Ovary (tissue), 3 donors: Measurements from ENCODE around the gene SUGCT.

ENCODE experiments used
- EP300 ChIP-seq: sonication (generic); formaldehyde crosslinking; IDR thresholded peaks from one replicate; pipeline ENCODE4 v1.6.1; 2017; ENCODE audit warnings: antibody characterized with exemption
- POLR2A ChIP-seq: fragments of 450-650 bp; IDR thresholded peaks from one replicate; pipeline ENCODE4 v1.6.1; 2017; ENCODE audit warnings: antibody characterized with exemption, mild to moderate bottlenecking, moderate library complexity
- TF ChIP-seq, protein P1 (sequence below), 3 donors: fragments of 450-650 bp in 2 of 3; fragments of 200-600 bp in 1 of 3; IDR thresholded peaks; one replicate each; pipeline versions ENCODE4 v1.5.1 to v1.8.0; 2016 to 2022; ENCODE audit warnings: antibody characterized with exemption in 3 of 3, mild to moderate bottlenecking in 1 of 3
- donor health status: DM: no; HTN: no; CAD: no.

DNA sequence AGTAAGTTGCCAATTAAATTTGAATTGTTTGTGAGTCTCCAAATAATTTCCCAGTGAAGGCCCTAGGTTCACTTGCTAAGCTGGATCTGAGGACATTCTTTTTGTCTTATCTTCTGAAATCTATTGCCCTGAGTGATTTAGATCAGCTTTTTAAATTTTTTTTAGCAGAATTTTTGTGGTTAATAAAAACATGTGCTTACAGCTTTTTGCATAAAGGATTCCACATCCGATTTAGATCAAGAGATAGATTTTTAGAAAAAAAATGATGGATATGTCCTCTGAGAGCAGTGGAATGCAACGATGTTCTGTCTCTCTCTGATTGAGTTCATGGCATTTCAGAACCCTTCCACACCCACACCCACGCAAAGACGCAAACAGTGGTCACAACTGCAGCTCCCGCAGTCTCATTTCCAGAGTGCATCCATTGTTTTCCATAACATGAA lies 358.8 kb downstream of the SUGCT start:
- TF ChIP-seq, protein P1, sequence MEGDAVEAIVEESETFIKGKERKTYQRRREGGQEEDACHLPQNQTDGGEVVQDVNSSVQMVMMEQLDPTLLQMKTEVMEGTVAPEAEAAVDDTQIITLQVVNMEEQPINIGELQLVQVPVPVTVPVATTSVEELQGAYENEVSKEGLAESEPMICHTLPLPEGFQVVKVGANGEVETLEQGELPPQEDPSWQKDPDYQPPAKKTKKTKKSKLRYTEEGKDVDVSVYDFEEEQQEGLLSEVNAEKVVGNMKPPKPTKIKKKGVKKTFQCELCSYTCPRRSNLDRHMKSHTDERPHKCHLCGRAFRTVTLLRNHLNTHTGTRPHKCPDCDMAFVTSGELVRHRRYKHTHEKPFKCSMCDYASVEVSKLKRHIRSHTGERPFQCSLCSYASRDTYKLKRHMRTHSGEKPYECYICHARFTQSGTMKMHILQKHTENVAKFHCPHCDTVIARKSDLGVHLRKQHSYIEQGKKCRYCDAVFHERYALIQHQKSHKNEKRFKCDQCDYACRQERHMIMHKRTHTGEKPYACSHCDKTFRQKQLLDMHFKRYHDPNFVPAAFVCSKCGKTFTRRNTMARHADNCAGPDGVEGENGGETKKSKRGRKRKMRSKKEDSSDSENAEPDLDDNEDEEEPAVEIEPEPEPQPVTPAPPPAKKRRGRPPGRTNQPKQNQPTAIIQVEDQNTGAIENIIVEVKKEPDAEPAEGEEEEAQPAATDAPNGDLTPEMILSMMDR (IDR thresholded peaks at IDR 0.05), result no peak
- TF ChIP-seq POLR2A (no peak), EP300 (no peak)
